ENCODE measurements around the gene SRGAP3.

The SRGAP3 gene

GRCh38 chr3:8945890-8946600, 303.4 kb downstream of the SRGAP3 start:
- DNase-seq: no peak

- DNase-seq: no peak
These were observed 306.5 kb downstream of the SRGAP3 start for GRCh38 chr3:8942746-8943488.

- DNase-seq: no peak
These were observed 307.3 kb downstream of the SRGAP3 start for GRCh38 chr3:8942115-8942514.

GRCh38 chr3:8938021-8938420, 311.4 kb downstream of the SRGAP3 start:
- DNase-seq: no peak

- no peak for DNase-seq
These were observed 312.1 kb downstream of the SRGAP3 start for GRCh38 chr3:8937064-8938020.

GRCh38 chr3:8932507-8932906, 316.9 kb downstream of the SRGAP3 start:
- no peak for DNase-seq

GRCh38 chr3:8931342-8931741, 318.1 kb downstream of the SRGAP3 start:
- peak in 2 of 58 donors; percentile 1 to 4 for DNase-seq
